ENCODE measurements around the gene CEP57L1. TPM values are rescaled to one million over a fixed set of nuclear protein-coding genes. Genes with fewer than 3 reads are reported as not detected.
"Not testable (repeated sequence)": the region's sequence is repeated elsewhere in the genome, so short reads cannot be mapped to it uniquely, and the experiment has no call there.

Gene CEP57L1
- total RNA-seq, 1 donor from 2014 or later: 13.5 TPM

DNA sequence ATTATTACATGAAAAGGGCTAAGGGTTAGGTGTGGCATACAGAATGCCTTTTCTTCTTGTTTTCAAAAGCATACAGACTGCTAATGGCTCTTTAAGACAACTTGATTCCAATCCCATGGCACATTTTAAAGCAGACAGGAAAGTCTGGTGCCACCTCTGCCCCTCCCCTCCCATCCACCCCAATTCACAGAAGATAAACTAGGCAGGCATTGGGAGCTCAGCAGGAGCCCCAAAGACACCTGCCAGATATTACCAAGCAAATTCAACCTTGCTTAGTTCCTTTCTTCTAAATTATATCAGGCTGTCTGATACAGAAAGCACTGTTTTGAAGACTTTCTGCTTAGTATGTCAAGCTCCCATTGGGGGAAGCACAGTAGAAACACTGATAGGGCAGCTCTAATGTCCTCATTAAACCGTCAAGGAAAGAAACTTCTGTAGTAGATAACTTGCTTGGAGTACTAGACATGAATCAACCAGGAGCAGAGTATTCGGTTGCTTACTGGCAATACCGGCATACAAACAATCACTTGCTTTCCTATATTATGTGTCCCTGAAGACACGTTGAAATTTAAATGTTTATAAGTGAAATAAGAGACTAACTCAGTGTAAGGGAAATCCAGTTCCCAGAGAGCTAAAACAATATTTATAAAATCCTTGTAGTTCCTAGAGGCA is 13.7 kb upstream of the CEP57L1 start:
- H3K4me3 ChIP-seq (ENCODE audit: low read depth, low read length): no peak overlapping the region
- TF ChIP-seq, protein P1, sequence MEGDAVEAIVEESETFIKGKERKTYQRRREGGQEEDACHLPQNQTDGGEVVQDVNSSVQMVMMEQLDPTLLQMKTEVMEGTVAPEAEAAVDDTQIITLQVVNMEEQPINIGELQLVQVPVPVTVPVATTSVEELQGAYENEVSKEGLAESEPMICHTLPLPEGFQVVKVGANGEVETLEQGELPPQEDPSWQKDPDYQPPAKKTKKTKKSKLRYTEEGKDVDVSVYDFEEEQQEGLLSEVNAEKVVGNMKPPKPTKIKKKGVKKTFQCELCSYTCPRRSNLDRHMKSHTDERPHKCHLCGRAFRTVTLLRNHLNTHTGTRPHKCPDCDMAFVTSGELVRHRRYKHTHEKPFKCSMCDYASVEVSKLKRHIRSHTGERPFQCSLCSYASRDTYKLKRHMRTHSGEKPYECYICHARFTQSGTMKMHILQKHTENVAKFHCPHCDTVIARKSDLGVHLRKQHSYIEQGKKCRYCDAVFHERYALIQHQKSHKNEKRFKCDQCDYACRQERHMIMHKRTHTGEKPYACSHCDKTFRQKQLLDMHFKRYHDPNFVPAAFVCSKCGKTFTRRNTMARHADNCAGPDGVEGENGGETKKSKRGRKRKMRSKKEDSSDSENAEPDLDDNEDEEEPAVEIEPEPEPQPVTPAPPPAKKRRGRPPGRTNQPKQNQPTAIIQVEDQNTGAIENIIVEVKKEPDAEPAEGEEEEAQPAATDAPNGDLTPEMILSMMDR (conservative IDR thresholded peaks at IDR 0.05; ENCODE audit: low read depth, low read length): no peak

DNA sequence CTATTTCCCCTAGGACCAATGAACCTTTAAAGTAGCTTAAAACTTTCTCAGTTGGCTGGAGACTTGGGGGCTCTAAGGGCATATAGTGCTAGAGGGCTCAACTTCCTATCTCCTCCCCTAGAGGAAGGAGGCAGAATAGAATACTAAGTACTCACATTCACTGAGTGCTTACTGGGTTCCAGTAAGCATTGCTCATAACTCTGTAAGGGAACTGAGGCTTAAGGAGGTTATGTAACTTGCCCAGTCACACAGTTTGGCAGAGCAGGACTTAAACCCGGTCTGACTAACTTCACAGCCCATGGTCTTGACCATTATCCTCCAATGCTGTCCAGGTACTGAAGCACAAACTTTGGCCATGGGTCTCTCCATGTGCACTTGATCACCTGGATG is 13.1 kb upstream of the CEP57L1 start:
- no peak for DNase-seq (ENCODE audit: low read depth)
- TF ChIP-seq, protein P1 (conservative IDR thresholded peaks at IDR 0.05; ENCODE audit: low read depth, low read length): peak; percentile 28
- H3K4me3 ChIP-seq (ENCODE audit: low read depth, low read length): no peak overlapping the region

More for the DNA sequence above, 13.7 kb upstream of the CEP57L1 start:
- no peak for DNase-seq (ENCODE audit: low read depth)

DNA sequence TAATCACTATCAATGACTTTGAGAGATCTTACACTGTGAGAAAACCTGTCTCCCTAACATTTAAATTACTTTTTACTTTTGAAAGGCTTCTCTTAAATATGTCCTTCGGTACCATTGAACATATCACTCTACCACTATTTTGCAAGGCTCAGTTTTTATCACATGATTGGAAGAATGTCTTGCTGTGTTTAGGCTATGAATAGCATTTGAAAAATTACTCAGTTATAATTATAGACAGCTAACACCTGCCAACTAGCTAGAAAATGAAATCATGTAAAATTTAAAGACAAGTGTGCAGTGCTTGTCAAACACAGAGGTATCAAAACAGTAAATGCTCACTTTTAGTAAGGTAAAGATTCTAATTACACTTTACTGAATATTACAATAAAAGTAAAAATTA is 11.7 kb upstream of the CEP57L1 start:
- TF ChIP-seq, protein P1 (conservative IDR thresholded peaks at IDR 0.05; ENCODE audit: low read depth, low read length): no peak

DNA sequence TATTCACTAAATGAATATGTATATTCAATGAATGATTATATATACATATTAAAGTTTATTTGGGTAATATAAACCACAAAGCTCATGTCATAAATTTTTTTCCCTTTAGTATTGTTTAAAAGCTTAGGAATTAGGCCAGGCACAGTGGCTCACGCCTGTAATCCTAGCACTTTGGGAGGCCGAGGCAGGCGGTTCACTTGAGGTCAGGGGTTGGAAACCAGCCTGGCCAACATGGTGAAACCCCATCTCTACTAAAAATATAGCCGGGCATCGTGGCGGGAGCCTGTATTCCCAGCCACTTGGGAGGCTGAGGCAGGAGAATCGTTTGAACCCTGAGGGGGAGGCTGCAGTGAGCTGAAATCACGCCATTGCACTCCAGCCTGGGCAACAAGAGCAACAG is 11.2 kb upstream of the CEP57L1 start:
- not testable (repeated sequence) for DNase-seq (ENCODE audit: low read depth); H3K4me3 ChIP-seq (ENCODE audit: low read depth, low read length)

More for the DNA sequence above, 11.7 kb upstream of the CEP57L1 start:
- no peak overlapping the region for H3K4me3 ChIP-seq (ENCODE audit: low read depth, low read length)
- no peak for DNase-seq (ENCODE audit: low read depth)

DNA sequence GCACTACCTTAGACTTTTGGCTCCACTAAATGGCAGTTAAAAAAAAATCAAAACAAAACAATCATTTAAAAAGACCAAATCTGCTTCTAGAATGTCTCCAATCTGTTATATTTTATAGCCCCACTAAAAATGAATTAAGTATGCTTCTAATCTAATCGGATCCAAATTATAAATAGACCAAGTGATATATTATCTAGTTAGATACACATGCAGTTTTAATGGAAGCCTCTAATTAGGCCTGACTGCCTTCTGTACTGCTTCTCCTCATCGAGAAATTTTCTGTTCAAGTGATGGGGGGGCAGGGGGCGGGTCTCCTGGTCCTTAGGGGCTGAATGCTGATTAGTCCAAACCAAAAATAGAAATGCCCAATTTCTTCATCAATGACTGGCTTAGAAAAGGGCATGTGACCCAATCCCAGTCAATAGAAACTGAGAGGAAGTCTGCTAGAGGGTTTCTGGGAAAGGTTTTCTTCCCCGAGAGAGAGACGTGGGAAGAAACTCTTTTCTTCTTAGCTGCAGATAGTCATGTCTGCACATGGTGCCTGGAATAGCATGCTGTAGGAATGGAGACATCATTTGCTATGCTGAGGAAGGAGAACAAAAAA is 7.5 kb upstream of the CEP57L1 start:
- TF ChIP-seq, protein P1 (conservative IDR thresholded peaks at IDR 0.05; ENCODE audit: low read depth, low read length): no peak
- H3K4me3 ChIP-seq (ENCODE audit: low read depth, low read length): no peak overlapping the region
- DNase-seq (ENCODE audit: low read depth): no peak

DNA sequence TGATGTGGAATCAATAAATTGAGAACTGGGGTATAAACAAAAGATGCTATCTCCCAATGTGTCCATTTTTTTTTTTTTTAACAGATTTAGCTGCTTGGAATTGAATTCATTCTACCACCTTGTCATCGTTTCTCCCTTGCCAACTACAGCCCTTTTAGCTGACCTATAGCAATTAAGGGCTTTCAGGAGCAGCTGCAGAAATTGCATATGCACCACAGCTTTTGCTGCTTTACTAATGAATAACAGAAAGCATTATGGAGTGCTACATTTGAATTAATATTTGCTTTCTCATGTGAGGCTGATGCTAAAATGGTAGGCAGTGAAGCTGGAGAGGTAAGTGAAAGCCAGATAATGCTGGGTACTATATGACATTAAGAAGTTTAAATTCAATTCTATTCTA is 6.3 kb upstream of the CEP57L1 start:
- no peak for DNase-seq (ENCODE audit: low read depth)
- H3K4me3 ChIP-seq (ENCODE audit: low read depth, low read length): no peak overlapping the region
- TF ChIP-seq, protein P1 (conservative IDR thresholded peaks at IDR 0.05; ENCODE audit: low read depth, low read length): no peak

DNA sequence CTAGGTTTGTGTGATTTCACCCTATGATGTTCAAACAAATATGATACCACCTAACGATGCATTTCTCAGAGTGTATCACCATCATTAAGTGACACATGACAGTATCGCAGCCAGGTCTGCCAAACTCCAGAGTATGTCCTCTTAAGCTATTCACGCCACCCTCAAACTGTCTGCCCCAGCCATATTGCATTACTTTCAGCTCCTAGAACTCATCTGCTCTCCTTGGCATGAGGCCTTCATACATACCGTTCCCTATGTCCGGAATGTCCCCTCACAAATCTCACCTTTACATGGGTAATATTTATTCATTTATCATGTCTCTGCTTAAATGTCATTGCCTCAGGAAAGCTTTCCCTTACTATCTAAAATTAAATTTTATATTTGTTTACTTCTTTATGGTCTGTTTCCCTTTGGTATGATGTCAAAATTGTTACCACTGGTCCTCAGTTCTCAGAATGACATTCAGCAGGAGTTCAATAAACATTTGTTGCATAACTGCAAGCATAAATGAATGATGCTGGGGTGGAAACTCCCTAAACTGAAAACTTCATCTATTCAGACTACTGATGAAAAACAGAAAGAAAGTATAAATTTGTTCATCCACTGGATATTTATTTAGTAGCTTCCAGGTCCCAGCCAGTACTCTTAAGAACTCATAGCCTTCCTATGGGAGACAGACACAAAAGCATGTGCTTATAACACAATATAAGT is 3.8 kb upstream of the CEP57L1 start:
- no peak for DNase-seq (ENCODE audit: low read depth)
- H3K4me3 ChIP-seq (ENCODE audit: low read depth, low read length): no peak overlapping the region
- TF ChIP-seq, protein P1 (conservative IDR thresholded peaks at IDR 0.05; ENCODE audit: low read depth, low read length): no peak
